HepG2 (cell line): Measurements from ENCODE around the gene ITGB6. TPM values are rescaled to one million over a fixed set of nuclear protein-coding genes. Genes with fewer than 3 reads are reported as not detected.

Source experiments
- ATAC-seq: fragments of 200-7000 bp; cut with Tn5 transposase; 3 replicates; pipeline ENCODE4 v1.9.1; 2020; ENCODE audit warnings: mild to moderate bottlenecking, moderate library complexity
- BruUV-seq: library from RNA; stranded (reverse); fragments of 400-500 nt; replicated peaks from 2 replicates; lab custom pipeline; 2021; lab: Mats Ljungman, UMichigan
- CTCF ChIA-PET: fragments of 300-600 bp; formaldehyde crosslinking; extraction: SDS; loops from one replicate; lab custom pipeline; 2021; ENCODE audit warnings: low total read pairs, inconsistent platforms, low intra/inter-chr PET ratio; lab: Yijun Ruan, JAX
- POLR2A ChIA-PET: fragments of 350-600 bp; sonication (Branson Sonifier 250); formaldehyde crosslinking; loops from one replicate; lab custom pipeline; 2020; ENCODE audit warnings: antibody characterized with exemption, inconsistent platforms; lab: Yijun Ruan, JAX
- DNase-seq: peaks from one replicate; pipeline ENCODE4 v3.0.0-alpha.2; 2015; ENCODE audit warnings: low spot score
- FAIRE-seq: peaks from 3 replicates; lab custom pipeline; 2011; peaks lifted over from hg19 to GRCh38; lab: Jason Lieb, UNC
- H2AFZ ChIP-seq: one replicate; pipeline ENCODE4 v1.6.1; 2011; ENCODE audit warnings: low read length, inconsistent platforms
- H3K27ac ChIP-seq: fragments of 300-600 bp; 3 replicates; pipeline ENCODE4 v1.8.0; 2011; ENCODE audit warnings: mixed run types, mild to moderate bottlenecking, mixed read lengths, low read length, inconsistent platforms; ENCODE audit not compliant: insufficient read depth; ENCODE audit errors: extremely low read length
- H3K27me3 ChIP-seq, 2 experiments: fragments of 200-600 bp in 1 of 2; 2 replicates in 1 of 2; 3 replicates in 1 of 2; pipeline versions ENCODE4 v1.6.0 to v1.8.0; 2011; ENCODE audit warnings: low read length in 2 of 2, mild to moderate bottlenecking in 2 of 2, moderate library complexity in 2 of 2, inconsistent platforms in 1 of 2; ENCODE audit not compliant: insufficient read depth in 2 of 2, control insufficient read depth in 1 of 2
- H3K36me3 ChIP-seq, 2 experiments: fragments of 200-600 bp in 1 of 2; replicated peaks in 1 of 2; 2 replicates in 1 of 2; 3 replicates in 1 of 2; pipeline versions ENCODE4 v1.5.1 to v1.8.0; 2011; ENCODE audit warnings: low read length in 2 of 2, inconsistent platforms in 1 of 2; ENCODE audit not compliant: insufficient read depth in 2 of 2, control insufficient read depth in 1 of 2
- H3K4me1 ChIP-seq: 2 replicates; pipeline ENCODE4 v1.5.1; 2012; ENCODE audit warnings: low read length, inconsistent platforms; ENCODE audit not compliant: insufficient read depth
- H3K4me2 ChIP-seq: 2 replicates; pipeline ENCODE4 v1.6.0; 2011; ENCODE audit warnings: low read depth, low read length, inconsistent platforms
- H3K4me3 ChIP-seq, 3 experiments: fragments of 200-600 bp in 1 of 3; sonication (generic), shearing (Covaris generic) in 1 of 3; replicated peaks in 1 of 3; 2 replicates each; pipeline ENCODE4 v1.5.1; 2011 to 2016; ENCODE audit warnings: low read length in 3 of 3, inconsistent platforms in 2 of 3, low read depth in 2 of 3, mild to moderate bottlenecking in 2 of 3, control low read depth in 1 of 3, mixed read lengths in 1 of 3; ENCODE audit not compliant: insufficient read depth in 1 of 3
- H3K79me2 ChIP-seq: one replicate; pipeline ENCODE4 v1.6.1; 2011; ENCODE audit warnings: low read length, inconsistent platforms; ENCODE audit not compliant: insufficient read depth
- H3K9ac ChIP-seq: 2 replicates; pipeline ENCODE4 v1.6.0; 2011; ENCODE audit warnings: mild to moderate bottlenecking, low read depth, low read length, inconsistent platforms; ENCODE audit not compliant: insufficient read depth
- H3K9me3 ChIP-seq: 2 replicates; pipeline ENCODE4 v1.5.1; 2012; ENCODE audit warnings: mild to moderate bottlenecking, low read length
- H4K20me1 ChIP-seq: 2 replicates; pipeline ENCODE4 v1.6.0; 2011; ENCODE audit warnings: inconsistent platforms, mild to moderate bottlenecking, low read length, moderate library complexity; ENCODE audit not compliant: insufficient read depth
- ATF7-NPFF ChIP-seq: sonication (generic); formaldehyde crosslinking; IDR thresholded peaks from 2 replicates; pipeline ENCODE4 v1.8.1; 2023; ENCODE audit warnings: mild to moderate bottlenecking, low read depth, missing genetic modification reagents, moderate library complexity
- BHLHE40 ChIP-seq: IDR thresholded peaks from 2 replicates; pipeline ENCODE4 v1.6.1; 2011; ENCODE audit warnings: low read length, improper control_type of control experiment
- ELF1 ChIP-seq: sonication (generic); formaldehyde crosslinking; IDR thresholded peaks from 2 replicates; pipeline ENCODE4 v1.4.0; 2020; ENCODE audit warnings: missing genetic modification reagents
- GABPB1 ChIP-seq: IDR thresholded peaks from 2 replicates; pipeline ENCODE4 v1.6.1; 2016; ENCODE audit warnings: mild to moderate bottlenecking, missing genetic modification reagents, moderate library complexity, missing compliant biosample characterization
- GFI1 ChIP-seq: sonication (generic); formaldehyde crosslinking; IDR thresholded peaks from 2 replicates; pipeline ENCODE4 v1.5.0; 2020; ENCODE audit warnings: missing genetic modification reagents, mild to moderate bottlenecking, borderline replicate concordance
- HIC2 ChIP-seq: sonication (generic); formaldehyde crosslinking; IDR thresholded peaks from 2 replicates; pipeline ENCODE4 v1.9.0; 2022; ENCODE audit warnings: low read depth, missing genetic modification reagents
- SALL2 ChIP-seq: sonication (generic); formaldehyde crosslinking; IDR thresholded peaks from 2 replicates; pipeline ENCODE4 v1.8.1; 2023; ENCODE audit warnings: mild to moderate bottlenecking, missing genetic modification reagents, inconsistent platforms
- WIZ ChIP-seq: sonication (generic); formaldehyde crosslinking; IDR thresholded peaks from 2 replicates; pipeline ENCODE4 v1.5.1; 2020; ENCODE audit warnings: mild to moderate bottlenecking, missing genetic modification reagents
- ZNF354B ChIP-seq: sonication (generic); formaldehyde crosslinking; IDR thresholded peaks from 2 replicates; pipeline ENCODE4 v1.8.0; 2022; ENCODE audit warnings: mild to moderate bottlenecking, missing genetic modification reagents
- ZNF441 ChIP-seq: sonication (generic); formaldehyde crosslinking; IDR thresholded peaks from 2 replicates; pipeline ENCODE4 v1.7.0; 2021; ENCODE audit warnings: missing genetic modification reagents, borderline replicate concordance
- ZNF879 ChIP-seq: sonication (generic); formaldehyde crosslinking; IDR thresholded peaks from 2 replicates; pipeline ENCODE4 v1.8.1; 2023; ENCODE audit warnings: missing genetic modification reagents
- WGBS: methylation state at CpG from one replicate; pipeline ENCODE4 v1.1.6; 2017; ENCODE audit warnings: low lambda C conversion rate; 5-methylcytosine and 5-hydroxymethylcytosine counted together
- in situ Hi-C: cut with HindIII; loops from 2 replicates; pipeline ENCODE4 v1.10.0; 2017; ENCODE audit warnings: low pct_unique_long_range_greater_than_20kb; ENCODE audit not compliant: extremely low pct_ligation_motif_present
- intact Hi-C: fragments of 100-400 bp; cut with micrococcal nuclease; formaldehyde crosslinking; loops from one replicate; pipeline ENCODE4 v1.10.0; 2022; ENCODE audit not compliant: unreplicated experiment
- polyA plus RNA-seq, 8 experiments: library from polyadenylated mRNA; depleted of rRNA in 3 of 8; stranded (reverse) in 7 of 8; unstranded in 1 of 8; fragments of >200 nt; fragmentation: Illumina TruSeq in 4 of 8; extraction: Trizol in 4 of 8; gene quantifications; 2 replicates each; pipeline versions ENCODE4 v1.2.1 to v1.2.3, GENCODE V29; 2011 to 2016; ENCODE audit warnings: low read depth in 4 of 8, missing spikeins in 1 of 8, mixed read lengths in 1 of 8; ENCODE audit not compliant: insufficient read depth in 1 of 8
- total RNA-seq, 5 experiments: library from RNA; depleted of rRNA; stranded (reverse); fragments of >200 nt; fragmentation: Illumina TruSeq; extraction: Trizol; gene quantifications; 2 replicates each; pipeline ENCODE4 v1.2.3, GENCODE V29; 2016; ENCODE audit warnings: low read depth in 1 of 5
- TF ChIP-seq, protein P1 (sequence below): sonication (generic); formaldehyde crosslinking; IDR thresholded peaks from 2 replicates; pipeline ENCODE4 v1.4.0; 2020; ENCODE audit warnings: missing genetic modification reagents

ITGB6 gene
- total and polyA plus RNA-seq, 2 of the 13 experiments (the other 11 are each of a cell fraction or from before 2014, with no cell fraction given), result not detected

DNA sequence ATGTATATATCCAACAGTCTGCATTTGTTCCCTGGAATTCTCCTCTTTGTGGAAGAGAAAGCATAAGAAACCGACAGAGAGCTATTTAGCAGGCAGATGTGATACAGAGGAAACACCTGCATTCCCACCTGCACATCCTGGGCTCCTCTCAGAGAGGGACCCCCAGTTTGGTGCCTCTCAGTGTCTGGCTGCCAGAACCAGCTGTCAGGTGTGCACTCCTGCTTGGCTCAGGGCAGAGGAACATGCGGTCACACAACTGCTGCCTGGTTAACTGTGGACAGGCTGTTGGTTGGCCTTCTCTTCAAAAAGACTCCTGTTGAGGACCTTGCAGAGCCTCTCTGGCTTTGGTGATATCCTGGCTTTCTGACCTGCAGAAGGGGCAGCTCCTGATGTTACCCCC lies 54.6 kb downstream of the ITGB6 start:
- DNase-seq (no peak), FAIRE-seq (no peak), ATAC-seq (no peak)
- Histone ChIP-seq H3K4me1 (peaks cover 8% of the 10 kb centered on the region), H3K9ac (no peak overlapping the region), H3K36me3 (no peaks in the 10 kb centered on the region), H3K9me3 (no peaks in the 10 kb centered on the region), H4K20me1 (no peaks in the 10 kb centered on the region)
- CTCF ChIA-PET, result no interaction called here
- WGBS, result 0% methylated on average over 1 of the region's 2 CpGs
- POLR2A ChIA-PET, result no interaction called here
- no TSS peak for BruUV-seq
- no peak for TF ChIP-seq ATF7-NPFF
- no peak for TF ChIP-seq ZNF354B (CRISPR knock-in tag)
- no peak for TF ChIP-seq GABPB1
- no peak for TF ChIP-seq ZNF441 (CRISPR knock-in tag)
- TF ChIP-seq SALL2, result no peak
- TF ChIP-seq ELF1 (CRISPR knock-in tag), result no peak
- TF ChIP-seq HIC2 (CRISPR knock-in tag), result no peak
- TF ChIP-seq WIZ (CRISPR knock-in tag), result no peak
- no peak for TF ChIP-seq ZNF879 (CRISPR knock-in tag)
- TF ChIP-seq, protein P1, sequence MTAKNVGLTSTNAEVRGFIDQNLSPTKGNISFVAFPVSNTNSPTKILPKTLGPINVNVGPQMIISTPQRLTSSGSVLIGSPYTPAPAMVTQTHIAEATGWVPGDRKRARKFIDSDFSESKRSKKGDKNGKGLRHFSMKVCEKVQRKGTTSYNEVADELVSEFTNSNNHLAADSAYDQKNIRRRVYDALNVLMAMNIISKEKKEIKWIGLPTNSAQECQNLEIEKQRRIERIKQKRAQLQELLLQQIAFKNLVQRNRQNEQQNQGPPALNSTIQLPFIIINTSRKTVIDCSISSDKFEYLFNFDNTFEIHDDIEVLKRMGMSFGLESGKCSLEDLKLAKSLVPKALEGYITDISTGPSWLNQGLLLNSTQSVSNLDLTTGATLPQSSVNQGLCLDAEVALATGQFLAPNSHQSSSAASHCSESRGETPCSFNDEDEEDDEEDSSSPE (CRISPR knock-in tag), result no peak
- TF ChIP-seq BHLHE40, result no peak
- no peak for TF ChIP-seq GFI1
- TF ChIP-seq, all 625 proteins: peak for 0
- no peaks in the 10 kb centered on the region; a peak in 1 of 5 replicates for H3K27me3 ChIP-seq
- in situ Hi-C loops (no loop called here), intact Hi-C loops (no loop called here)
- H3K4me3 ChIP-seq, result no peak overlapping the region
- H3K79me2 ChIP-seq, result no peaks in the 10 kb centered on the region
- no peak overlapping the region for H3K27ac ChIP-seq
- H2AFZ ChIP-seq, result no peak overlapping the region
- no peak overlapping the region for H3K4me2 ChIP-seq
